Immature natural killer cell (primary cell): ENCODE data around the gene CCL5. TPM values are rescaled to one million over a fixed set of nuclear protein-coding genes. Genes with fewer than 3 reads are reported as not detected.
"Not testable (repeated sequence)": the region's sequence is repeated elsewhere in the genome, so short reads cannot be mapped to it uniquely, and the experiment has no call there.

Source experiments
- DNase-seq, 3 donors: peaks; one replicate each; pipeline ENCODE4 v3.0.0; 2022; ENCODE audit warnings: mixed read lengths in 1 of 3
- H3K27ac Mint-ChIP-seq, 6 donors: one replicate each; pipeline ENCODE4 v1.8.0; 2020; ENCODE audit warnings: mixed read lengths in 6 of 6, mild to moderate bottlenecking in 5 of 6, inconsistent platforms in 4 of 6, moderate library complexity in 3 of 6
- H3K27me3 Mint-ChIP-seq, 3 donors: one replicate each; pipeline ENCODE4 v1.8.0; 2020 to 2021; ENCODE audit warnings: low read depth in 3 of 3, mild to moderate bottlenecking in 3 of 3, mixed read lengths in 3 of 3, moderate library complexity in 3 of 3, inconsistent platforms in 1 of 3
- H3K36me3 Mint-ChIP-seq, 3 donors: one replicate each; pipeline ENCODE4 v1.8.0; 2020; ENCODE audit warnings: mixed read lengths in 3 of 3, inconsistent platforms in 2 of 3, mild to moderate bottlenecking in 2 of 3
- H3K4me1 Mint-ChIP-seq, 2 donors: one replicate each; pipeline ENCODE4 v1.8.0; 2020; ENCODE audit warnings: inconsistent platforms in 2 of 2, mild to moderate bottlenecking in 2 of 2, mixed read lengths in 2 of 2, moderate library complexity in 1 of 2
- H3K4me3 Mint-ChIP-seq, 5 donors: one replicate each; pipeline ENCODE4 v1.8.0; 2020; ENCODE audit warnings: mild to moderate bottlenecking in 5 of 5, mixed read lengths in 5 of 5, inconsistent platforms in 3 of 5, moderate library complexity in 3 of 5
- H3K9me3 Mint-ChIP-seq, 6 donors: one replicate each; pipeline ENCODE4 v1.8.0; 2020; ENCODE audit warnings: mild to moderate bottlenecking in 6 of 6, mixed read lengths in 6 of 6, inconsistent platforms in 4 of 6, moderate library complexity in 3 of 6
- polyA plus RNA-seq, 3 donors: library from polyadenylated mRNA; unstranded; fragments of 300-500 nt; fragmentation: Illumina TruSeq; gene quantifications; one replicate each; pipeline ENCODE4 v1.2.3, GENCODE V29; 2021

The CCL5 gene
- polyA plus RNA-seq, 3 donors from 2014 or later = 1,095 to 2,255 (median 1,960) TPM

DNA sequence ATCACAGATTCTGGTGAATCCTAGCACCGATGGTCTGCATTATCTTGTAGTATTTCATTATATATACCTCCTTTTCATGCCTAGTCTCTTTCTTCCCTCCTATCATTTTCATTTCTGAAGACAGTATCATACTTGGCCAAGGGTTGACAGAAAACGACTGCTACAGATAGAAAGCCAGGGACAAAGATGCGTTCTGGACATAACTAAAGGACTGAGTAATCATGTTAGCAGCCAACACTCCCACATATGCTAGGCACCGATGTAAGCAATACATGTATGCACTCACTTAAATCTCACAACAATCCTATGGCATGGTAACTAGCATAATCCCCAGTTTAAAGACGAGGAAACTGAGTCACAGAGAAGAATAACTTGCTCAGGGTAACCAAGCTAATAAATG, 27.5 kb upstream of the CCL5 start:
- DNase-seq = no peak
- Mint-ChIP-seq H3K4me3 (no peak overlapping the region), H3K4me1 (peaks cover 72 to 93% of the 10 kb centered on the region in 2 donors), H3K27ac (peak overlapping the region in 4 of 6 donors; percentile 17 to 50 (median 36)), H3K27me3 (no peaks in the 10 kb centered on the region), H3K9me3 (no peaks in the 10 kb centered on the region), H3K36me3 (peaks cover 21 to 39% (median 37%) of the 10 kb centered on the region in 3 donors)

DNA sequence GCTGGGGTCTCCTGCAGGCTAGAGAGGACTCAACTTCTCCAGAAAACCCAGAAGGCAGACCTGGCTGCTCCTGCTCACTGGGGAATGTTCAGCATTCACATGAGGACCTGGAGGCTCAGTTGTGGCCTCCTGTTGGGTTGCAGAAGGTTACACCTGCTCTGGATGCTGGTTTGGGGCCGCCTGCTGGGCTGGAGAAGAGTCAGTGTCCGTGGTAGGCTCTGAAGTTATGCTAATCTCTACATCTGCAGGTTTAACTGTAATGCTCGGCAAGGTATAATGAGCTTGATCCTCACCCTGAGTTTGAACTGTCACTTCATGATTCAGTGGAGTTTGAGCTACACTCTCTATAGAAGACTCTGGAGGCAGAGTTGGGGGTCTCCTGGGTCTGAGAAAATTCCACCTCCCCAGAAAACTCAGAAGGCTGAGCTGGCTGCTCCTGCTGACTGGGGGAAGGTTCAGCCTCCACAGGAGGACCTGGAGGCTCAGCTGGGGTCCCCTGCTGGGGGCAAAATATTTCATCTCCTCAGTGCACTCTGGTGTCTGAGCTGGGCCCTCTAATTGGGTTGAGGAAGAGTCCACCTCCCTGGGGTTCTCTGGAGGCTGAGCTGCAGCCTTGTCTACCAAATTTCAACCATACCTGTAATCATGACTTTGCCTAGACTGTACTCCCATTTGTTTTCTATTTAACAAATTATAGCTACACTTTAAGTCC, 26.9 kb upstream of the CCL5 start:
- no peaks in the 10 kb centered on the region for H3K27me3 Mint-ChIP-seq
- peak overlapping the region in 1 of 5 donors; percentile 20 for H3K4me3 Mint-ChIP-seq
- peaks cover 72 to 93% of the 10 kb centered on the region in 2 donors for H3K4me1 Mint-ChIP-seq
- no peak for DNase-seq
- H3K27ac Mint-ChIP-seq = peak overlapping the region; percentile 10 to 41 (median 36)
- H3K9me3 Mint-ChIP-seq = no peaks in the 10 kb centered on the region
- H3K36me3 Mint-ChIP-seq = peaks cover 17 to 36% (median 34%) of the 10 kb centered on the region in 3 donors

DNA sequence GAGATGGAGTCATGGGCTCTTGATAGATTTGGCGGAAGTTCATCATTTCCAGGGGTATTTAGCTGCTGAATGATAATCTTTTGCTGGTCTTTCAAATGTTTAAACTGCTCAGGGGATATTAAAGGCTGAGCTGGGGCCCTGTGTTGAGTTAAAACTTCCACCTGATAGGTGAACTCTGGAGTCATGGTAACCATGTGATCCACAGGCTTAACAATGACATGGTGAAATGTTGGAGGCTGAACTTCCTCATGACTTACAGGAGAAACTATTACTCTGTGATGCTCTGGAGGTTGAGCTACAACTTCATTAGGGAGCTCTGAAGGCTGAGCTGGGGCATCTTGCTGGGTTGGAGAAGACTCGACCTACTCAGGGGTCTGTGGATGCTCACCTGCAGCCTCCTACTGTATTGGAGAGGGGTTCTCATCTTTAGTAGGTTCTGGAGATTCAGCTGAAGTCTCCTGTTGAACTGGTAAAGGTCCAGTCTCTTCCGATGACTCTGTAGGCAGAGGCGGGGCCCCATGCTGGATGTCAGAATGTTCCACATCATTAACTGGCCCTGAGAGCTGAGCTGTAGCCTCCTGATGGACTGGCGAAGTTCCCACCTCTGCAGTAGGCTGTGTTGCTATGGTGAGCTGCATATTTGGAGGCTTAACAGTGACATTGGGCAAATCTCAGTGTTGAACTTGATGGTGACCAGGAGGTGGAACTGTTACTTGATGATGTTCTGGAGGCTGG, 26.2 kb upstream of the CCL5 start:
- no peaks in the 10 kb centered on the region for H3K27me3 Mint-ChIP-seq
- H3K4me1 Mint-ChIP-seq = peaks cover 75 to 93% of the 10 kb centered on the region in 2 donors
- no peak for DNase-seq
- H3K27ac Mint-ChIP-seq = peak overlapping the region in 5 of 6 donors; percentile 7 to 41 (median 29)
- peaks cover 12 to 32% (median 28%) of the 10 kb centered on the region in 3 donors for H3K36me3 Mint-ChIP-seq
- peak overlapping the region in 1 of 5 donors; percentile 32 for H3K4me3 Mint-ChIP-seq
- no peaks in the 10 kb centered on the region for H3K9me3 Mint-ChIP-seq

DNA sequence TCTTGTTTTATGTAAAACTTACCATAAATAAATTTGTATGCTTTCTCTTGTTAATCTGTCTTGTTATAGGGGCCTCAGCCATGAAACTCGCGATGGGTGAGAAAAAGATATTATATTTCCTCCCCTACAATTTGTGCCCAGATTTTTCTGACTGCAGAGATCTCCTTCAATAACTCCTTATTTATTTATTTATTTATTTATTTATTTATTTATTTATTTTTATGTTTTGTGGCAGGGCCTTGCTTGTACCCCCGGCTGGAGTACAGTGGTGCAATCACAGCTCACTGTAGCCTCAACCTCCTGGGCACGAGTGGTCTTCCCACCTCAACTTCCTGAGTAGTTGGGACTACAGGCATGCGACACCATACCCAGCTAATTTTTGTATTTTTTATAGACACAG, 23.3 kb upstream of the CCL5 start:
- H3K4me1 Mint-ChIP-seq = peaks cover 84 to 97% of the 10 kb centered on the region in 2 donors
- peaks cover 0 to 10% (median 0%) of the 10 kb centered on the region in 3 donors for H3K27me3 Mint-ChIP-seq
- H3K36me3 Mint-ChIP-seq = peaks cover 7 to 19% (median 16%) of the 10 kb centered on the region in 3 donors
- no peak for DNase-seq
- no peaks in the 10 kb centered on the region for H3K9me3 Mint-ChIP-seq
- peak overlapping the region; percentile 28 to 74 (median 59) for H3K4me3 Mint-ChIP-seq
- H3K27ac Mint-ChIP-seq = peak overlapping the region; percentile 91 to 99 (median 96)

DNA sequence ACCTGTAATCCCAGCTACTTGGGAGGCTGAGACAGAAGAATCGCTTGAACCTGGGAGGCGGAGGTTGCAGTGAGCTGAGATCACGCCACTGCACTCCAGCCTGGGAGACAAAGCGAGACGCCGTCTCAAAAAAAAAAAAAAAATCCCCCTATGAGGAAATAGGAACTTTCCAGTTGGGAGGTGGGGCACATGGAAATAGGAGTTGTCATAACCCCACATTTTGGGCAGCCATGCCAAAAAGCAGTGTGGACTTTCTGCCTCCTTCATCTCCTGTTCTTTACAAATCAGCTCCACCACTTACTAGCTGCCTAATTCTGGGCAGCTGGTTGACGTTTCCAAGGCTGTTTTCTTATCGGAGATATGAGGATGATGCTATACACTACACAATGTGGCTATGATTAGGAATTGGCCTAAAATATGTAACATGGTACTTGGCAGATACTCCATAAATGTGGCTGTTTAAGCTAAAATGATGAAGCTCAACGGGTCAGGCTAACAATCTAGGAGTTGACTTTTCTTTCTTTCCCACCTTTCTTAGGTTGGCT, 21.5 kb upstream of the CCL5 start:
- Mint-ChIP-seq H3K4me1 (peaks cover 85 to 93% of the 10 kb centered on the region in 2 donors), H3K9me3 (no peaks in the 10 kb centered on the region), H3K27ac (peak overlapping the region; percentile 91 to 99 (median 96)), H3K4me3 (peak overlapping the region; percentile 72 to 86 (median 82)), H3K27me3 (peaks cover 0 to 12% (median 2%) of the 10 kb centered on the region in 3 donors), H3K36me3 (peaks cover 7 to 16% (median 10%) of the 10 kb centered on the region in 3 donors)
- no peak for DNase-seq

DNA sequence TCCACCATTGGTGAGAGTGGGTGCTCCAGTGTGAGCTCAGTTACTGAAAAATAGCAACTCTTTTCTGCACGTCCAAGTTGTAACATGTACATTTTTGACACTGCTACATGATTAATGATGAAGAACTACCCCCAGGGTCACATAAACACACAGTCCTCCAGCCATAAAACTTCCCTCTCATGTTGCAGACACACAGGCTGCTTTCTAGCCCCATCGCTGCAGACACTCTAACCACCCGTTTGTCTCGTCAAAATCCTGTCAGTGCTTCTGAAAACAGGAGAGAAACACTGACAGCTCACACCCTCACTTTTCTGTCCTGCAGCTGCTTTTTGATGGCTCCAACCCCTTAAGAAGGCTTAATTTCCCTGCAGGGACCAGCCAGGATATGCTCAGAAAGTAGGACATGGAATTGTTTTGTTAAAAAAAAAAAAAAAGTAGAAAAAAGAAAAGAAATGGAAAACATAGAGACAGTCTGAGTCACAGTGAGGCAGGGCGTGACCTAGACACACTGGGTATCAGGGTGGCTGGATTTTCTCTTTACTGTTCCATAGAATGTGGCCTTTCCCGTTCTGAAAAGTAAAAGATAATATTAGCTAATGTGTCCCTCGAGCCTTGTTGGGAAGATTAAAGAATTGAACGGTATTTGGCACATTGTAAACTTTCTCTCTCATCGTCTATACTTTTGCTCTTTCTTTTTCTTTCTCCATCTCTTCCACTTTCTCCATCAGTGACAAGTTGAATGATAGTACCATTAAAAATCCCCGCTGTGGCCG, 20.7 kb upstream of the CCL5 start:
- H3K4me1 Mint-ChIP-seq = peaks cover 86 to 93% of the 10 kb centered on the region in 2 donors
- H3K27me3 Mint-ChIP-seq = peaks cover 0 to 19% (median 2%) of the 10 kb centered on the region in 3 donors
- peak overlapping the region; percentile 91 to 99 (median 96) for H3K27ac Mint-ChIP-seq
- H3K4me3 Mint-ChIP-seq = peak overlapping the region; percentile 72 to 86 (median 82)
- peaks cover 7 to 11% (median 10%) of the 10 kb centered on the region in 3 donors for H3K36me3 Mint-ChIP-seq
- DNase-seq = peak; percentile 71 to 74 (median 73)
- H3K9me3 Mint-ChIP-seq = no peaks in the 10 kb centered on the region

DNA sequence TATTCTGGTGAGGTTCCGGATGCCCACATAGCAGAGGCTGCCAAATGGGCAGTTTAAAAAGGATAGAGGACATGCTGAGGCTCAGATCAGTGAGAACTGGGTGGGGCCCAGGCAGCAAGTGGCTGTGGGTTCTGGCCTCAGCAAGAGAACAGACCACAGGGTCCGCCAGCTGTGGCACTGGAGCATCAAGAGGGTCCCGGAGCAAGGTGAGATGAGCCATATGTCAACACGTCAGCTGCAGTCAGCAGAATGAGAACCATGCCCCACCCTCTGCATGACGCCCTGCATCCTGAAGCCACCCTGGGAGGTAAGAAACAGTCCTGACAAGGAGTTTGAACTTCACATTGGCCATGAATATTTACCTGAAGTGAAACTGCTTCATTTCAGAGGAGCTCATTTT, 20.1 kb upstream of the CCL5 start:
- peaks cover 0 to 21% (median 2%) of the 10 kb centered on the region in 3 donors for H3K27me3 Mint-ChIP-seq
- peaks cover 4 to 8% (median 7%) of the 10 kb centered on the region in 3 donors for H3K36me3 Mint-ChIP-seq
- peak overlapping the region; percentile 72 to 86 (median 82) for H3K4me3 Mint-ChIP-seq
- DNase-seq = peak; percentile 58 to 67 (median 59)
- H3K9me3 Mint-ChIP-seq = no peaks in the 10 kb centered on the region
- H3K27ac Mint-ChIP-seq = peak overlapping the region; percentile 91 to 99 (median 96)
- peaks cover 91 to 95% of the 10 kb centered on the region in 2 donors for H3K4me1 Mint-ChIP-seq

DNA sequence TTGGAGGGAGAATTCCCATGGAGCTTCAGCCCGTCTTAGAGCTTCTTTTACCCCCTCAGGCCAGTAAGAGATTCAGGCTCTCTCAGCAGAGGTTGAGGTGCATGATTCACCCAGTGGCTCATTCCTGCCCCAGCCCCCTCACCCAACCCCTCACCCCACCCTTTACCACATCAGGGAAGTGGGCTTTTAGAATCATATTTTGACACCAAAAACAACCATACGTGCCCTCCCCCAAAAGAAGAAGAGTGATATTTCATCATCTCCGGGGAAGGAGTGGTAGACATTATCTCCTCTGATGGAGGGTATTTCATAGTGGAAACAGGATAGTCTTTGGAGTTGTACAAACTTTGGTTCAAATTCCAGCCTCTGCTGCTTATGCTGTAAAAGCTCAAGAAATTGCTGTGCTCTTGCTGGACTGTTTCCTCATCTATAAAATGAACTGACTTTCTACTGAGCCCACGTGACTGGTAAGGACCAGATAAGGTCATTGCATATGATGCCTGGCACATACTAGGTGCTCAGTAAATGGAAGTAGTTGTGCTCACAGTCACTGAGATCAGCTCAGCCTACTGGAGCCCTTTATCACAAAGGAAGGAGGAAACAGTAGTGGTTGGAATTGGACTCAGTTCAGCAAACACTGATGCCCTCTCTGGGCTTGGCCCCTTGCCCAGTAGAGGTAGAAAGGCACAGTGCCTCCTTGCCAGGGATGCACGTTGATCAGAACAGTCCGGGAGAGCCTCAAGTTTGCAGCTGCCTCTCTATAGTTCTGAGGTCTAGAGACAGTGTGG, 18.3 kb upstream of the CCL5 start:
- peaks cover 95% of the 10 kb centered on the region in 2 donors for H3K4me1 Mint-ChIP-seq
- H3K27me3 Mint-ChIP-seq = peaks cover 0 to 21% (median 2%) of the 10 kb centered on the region in 3 donors
- H3K9me3 Mint-ChIP-seq = no peaks in the 10 kb centered on the region
- H3K36me3 Mint-ChIP-seq = peaks cover 0 to 3% (median 0%) of the 10 kb centered on the region in 3 donors
- H3K27ac Mint-ChIP-seq = peak overlapping the region; percentile 91 to 99 (median 96)
- DNase-seq = peak; percentile 64 to 65 (median 65)
- peak overlapping the region; percentile 72 to 86 (median 82) for H3K4me3 Mint-ChIP-seq

DNA sequence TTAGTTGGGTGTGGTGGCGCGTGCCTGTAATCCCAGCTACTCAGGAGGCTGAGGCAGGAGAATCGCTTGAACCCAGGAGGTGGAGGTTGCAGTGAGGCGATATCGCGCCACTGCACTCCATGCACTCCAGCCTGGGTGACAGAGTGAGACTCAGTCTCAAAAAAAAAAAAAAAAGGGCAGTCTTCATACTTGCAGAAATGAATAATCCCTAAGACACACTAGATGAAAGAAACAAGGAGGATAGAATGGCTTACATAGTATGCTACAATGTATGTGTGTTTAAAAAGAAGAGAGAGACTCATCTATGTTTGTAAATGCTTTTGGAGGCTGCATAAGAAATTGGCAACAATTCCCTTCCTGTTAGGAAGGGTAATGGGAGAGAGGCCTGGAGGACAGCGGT, 17.6 kb upstream of the CCL5 start:
- Mint-ChIP-seq H3K4me1 (peaks cover 95 to 96% of the 10 kb centered on the region in 2 donors), H3K4me3 (peak overlapping the region; percentile 72 to 86 (median 82)), H3K27ac (peak overlapping the region; percentile 91 to 99 (median 96)), H3K27me3 (peaks cover 0 to 21% (median 2%) of the 10 kb centered on the region in 3 donors)
- not testable (repeated sequence) for H3K36me3 Mint-ChIP-seq, DNase-seq, H3K9me3 Mint-ChIP-seq

DNA sequence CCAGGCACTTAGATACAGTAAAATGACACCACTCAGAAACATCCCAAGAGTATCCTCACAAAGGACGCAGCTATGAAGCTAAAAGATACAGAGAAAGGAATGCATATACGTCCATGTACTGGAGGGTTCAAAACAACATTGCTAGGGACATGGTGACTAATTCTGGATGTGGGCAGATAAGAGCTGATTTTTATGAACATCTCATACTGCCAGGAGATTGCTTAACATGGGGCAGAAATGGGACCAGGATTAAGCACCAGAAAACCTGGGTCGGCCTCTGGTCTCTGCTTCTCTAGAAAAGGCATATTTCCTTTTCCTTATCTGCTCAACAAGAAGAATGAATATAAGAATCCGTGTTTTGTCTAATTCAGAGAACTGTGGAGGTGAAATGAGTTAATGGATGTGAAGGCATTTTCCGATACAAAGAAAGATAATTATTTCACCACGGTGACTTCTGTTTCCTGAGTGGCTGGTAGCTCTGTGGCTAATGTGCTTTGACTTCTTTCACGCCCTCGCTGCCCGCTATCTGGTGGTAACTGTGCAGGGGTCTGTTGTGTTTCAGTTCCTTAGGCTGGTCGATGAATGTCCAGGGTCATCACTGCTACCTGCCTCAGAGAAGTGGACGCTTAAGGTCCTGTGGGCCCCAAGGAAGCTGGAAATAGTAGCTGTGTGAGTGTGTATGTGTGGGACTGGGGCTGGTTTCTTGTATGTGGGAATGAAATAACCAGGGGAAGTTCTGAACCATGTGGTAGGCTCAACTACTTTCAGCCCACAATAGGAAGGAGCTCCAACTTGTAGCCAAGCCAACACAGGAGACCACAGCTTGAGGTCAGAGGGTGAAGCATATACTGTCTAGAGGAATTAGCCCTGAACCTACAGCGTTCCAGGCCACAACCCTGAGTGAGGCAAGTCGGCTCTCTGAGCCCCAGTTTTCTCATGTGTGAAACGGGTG, 15.8 kb upstream of the CCL5 start:
- H3K27me3 Mint-ChIP-seq = peaks cover 2 to 29% (median 12%) of the 10 kb centered on the region in 3 donors
- peaks cover 95 to 96% of the 10 kb centered on the region in 2 donors for H3K4me1 Mint-ChIP-seq
- peak overlapping the region; percentile 88 to 99 (median 98) for H3K27ac Mint-ChIP-seq
- DNase-seq = peak; percentile 86 to 90 (median 88)
- no peaks in the 10 kb centered on the region for H3K36me3 Mint-ChIP-seq
- H3K4me3 Mint-ChIP-seq = peak overlapping the region; percentile 81 to 90 (median 84)
- no peaks in the 10 kb centered on the region for H3K9me3 Mint-ChIP-seq

DNA sequence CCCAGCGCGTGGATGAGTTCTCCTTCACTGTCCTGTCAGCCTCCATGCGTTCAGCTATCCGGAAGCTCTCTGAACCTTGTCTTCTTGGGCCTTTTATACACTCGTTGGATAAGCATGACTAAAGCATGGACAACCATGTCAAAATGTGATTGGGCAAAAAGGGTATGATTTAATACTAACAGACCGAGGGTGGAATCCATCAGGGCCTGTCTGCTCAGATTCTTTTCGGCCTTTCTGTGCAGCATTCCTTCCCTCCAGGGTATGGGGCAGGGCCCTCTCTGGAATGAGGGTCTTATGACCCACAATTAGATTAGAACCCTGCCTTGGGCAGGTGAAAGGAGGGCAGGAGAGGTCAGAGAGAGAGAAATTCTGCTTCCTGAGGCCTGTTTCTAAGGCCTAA, 14.0 kb upstream of the CCL5 start:
- H3K36me3 Mint-ChIP-seq = no peaks in the 10 kb centered on the region
- peak overlapping the region; percentile 86 to 100 (median 96) for H3K27ac Mint-ChIP-seq
- no peak for DNase-seq
- peak overlapping the region in 3 of 5 donors; percentile 25 to 65 (median 48) for H3K4me3 Mint-ChIP-seq
- peaks cover 95% of the 10 kb centered on the region in 2 donors for H3K4me1 Mint-ChIP-seq
- peaks cover 5 to 29% (median 18%) of the 10 kb centered on the region in 3 donors for H3K27me3 Mint-ChIP-seq
- H3K9me3 Mint-ChIP-seq = no peaks in the 10 kb centered on the region
